ENCODE data around the gene ASIP. TPM values are rescaled to one million over a fixed set of nuclear protein-coding genes. Genes with fewer than 3 reads are reported as not detected.

ASIP gene
- total RNA-seq, 1 experiment from 2014 or later = not detected

DNA sequence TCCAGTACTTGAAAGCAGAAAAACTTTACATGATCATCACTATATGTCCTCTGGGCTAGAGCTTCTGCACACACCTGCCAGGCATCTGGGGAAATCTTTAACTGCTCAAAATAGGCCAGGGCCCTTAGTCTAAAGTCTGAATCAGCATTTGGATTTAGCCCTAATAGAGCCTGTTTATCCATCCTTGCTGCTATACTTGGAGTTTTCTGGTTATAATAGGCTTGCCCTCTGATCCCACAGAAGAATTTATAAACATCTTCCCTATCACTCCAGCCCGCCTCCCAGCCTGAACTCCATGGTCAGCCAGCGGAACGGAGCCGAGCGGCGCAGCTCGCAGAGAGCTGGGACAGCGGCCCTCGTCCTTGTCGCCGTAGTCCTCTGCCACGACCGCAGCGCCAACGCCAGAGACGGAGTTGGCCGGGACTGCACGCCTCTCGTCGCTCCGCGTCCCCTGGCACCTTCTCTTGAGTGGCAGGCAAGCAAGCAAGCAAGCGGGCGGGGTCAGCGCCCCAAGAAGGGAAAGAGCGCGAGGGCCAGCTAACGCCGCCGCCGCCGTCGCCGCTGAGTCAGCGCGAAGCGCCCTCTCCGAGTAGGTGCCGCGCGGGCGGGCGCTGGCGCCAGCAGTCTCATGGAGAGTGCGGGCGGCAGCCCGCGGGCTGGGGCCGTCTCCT, 25.4 kb upstream of the ASIP start:
- Histone ChIP-seq H3K18ac (ENCODE audit: insufficient read length, low read depth, low read length) (peak overlapping the region; percentile 40), H3K14ac (ENCODE audit: insufficient read depth, low read length) (peak overlapping the region; percentile 70), H3K23me2 (ENCODE audit: insufficient read length, low read depth, low read length, poor library complexity, severe bottlenecking) (peaks cover 4% of the 10 kb centered on the region), H4K91ac (ENCODE audit: insufficient read length, low read depth, low read length) (no peak overlapping the region), H2BK15ac (ENCODE audit: low read depth, low read length) (no peak overlapping the region), H2BK120ac (ENCODE audit: low read depth, low read length, poor library complexity, severe bottlenecking) (no peak overlapping the region), H2BK12ac (ENCODE audit: insufficient read length, low read depth, low read length) (no peak overlapping the region), H3K4ac (ENCODE audit: low read depth, low read length) (no peak overlapping the region), H3K79me1 (ENCODE audit: insufficient read depth, low read depth, low read length, poor library complexity, severe bottlenecking) (no peaks in the 10 kb centered on the region), H4K8ac (replicated peaks; ENCODE audit: insufficient read length, low read depth, low read length) (no peak overlapping the region), H3T11ph (ENCODE audit: low read length) (no peak overlapping the region), H2AK5ac (ENCODE audit: insufficient read length, low read length) (no peak overlapping the region), H2AFZ (ENCODE audit: low read length) (peak overlapping the region; percentile 5), H4K5ac (ENCODE audit: insufficient read length, low read depth, low read length) (no peak overlapping the region), H3K9me3 (ENCODE audit: control insufficient read depth, low read depth, low read length) (no peaks in the 10 kb centered on the region), H2BK20ac (ENCODE audit: low read depth, low read length, poor library complexity, severe bottlenecking) (no peak overlapping the region), H2BK5ac (ENCODE audit: insufficient read length, low read length) (no peak overlapping the region), H3K4me1 (ENCODE audit: insufficient read depth, low read length) (no peaks in the 10 kb centered on the region), H3K56ac (ENCODE audit: insufficient read length, low read depth, low read length) (no peak overlapping the region), H3K27me3 (ENCODE audit: insufficient read depth, low read length) (no peaks in the 10 kb centered on the region; the same call in 1 of the 2 replicates), H3K9ac (ENCODE audit: extremely low read depth, insufficient read length, low read length) (no peak overlapping the region), H3K23ac (ENCODE audit: insufficient read length, low read depth, low read length) (no peak overlapping the region), H4K20me1 (ENCODE audit: control insufficient read depth, insufficient read depth, insufficient read length) (no peaks in the 10 kb centered on the region), H3K27ac (ENCODE audit: insufficient read length, low read depth, low read length) (no peak overlapping the region), H3K79me2 (ENCODE audit: insufficient read depth, low read length) (no peaks in the 10 kb centered on the region), H3K4me2 (ENCODE audit: insufficient read depth, insufficient read length, low read length) (peak overlapping the region; percentile 23)
- Mint-ChIP-seq H3K36me3 (ENCODE audit: insufficient read depth in 1 of 3, low read depth in 3 of 3) (peaks cover 0 to 1% (median 0%) of the 10 kb centered on the region in 3 experiments; a peak in 1 of 7 replicates), H3K27me3 (ENCODE audit: low read depth) (peaks cover 45% of the 10 kb centered on the region), H3K27ac (0 out of 7 replicates have a peak overlapping the region, but pooled peaks of 1 of the 3 experiments have one; percentile 59), H3K9me3 (peaks cover 9 to 12% of the 10 kb centered on the region in 2 experiments), H3K4me3 (peak overlapping the region in 1 of 2 experiments; percentile 74; a peak in 4 of 5 replicates), H3K4me1 (peaks cover 6 to 11% of the 10 kb centered on the region in 2 experiments; a peak in 2 of 4 replicates)
- peak; percentile 90 for DNase-seq
- WGBS (ENCODE audit: extremely low coverage, insufficient read length, low lambda C conversion rate) = no CpG with 5 or more reads among the region's 49 CpGs
- no peak; the same call in 2 of the 3 replicates for TF ChIP-seq CTCF (conservative IDR thresholded peaks at IDR 0.05)

All from H9 (cell line).